ENCODE data around the gene MMAB.

- TF ChIP-seq EZH2phosphoT487 (IDR thresholded peaks at IDR 0.05; ENCODE audit: insufficient read depth, low read depth) (no peak), EZH2 (IDR thresholded peaks at IDR 0.05; ENCODE audit: insufficient read depth, poor library complexity, severe bottlenecking) (no peak)
Measured at GRCh38 chr12:109594556-109595317, 21.4 kb upstream of the MMAB start.

All from GM23248 (cell line).